H9 (cell line): ENCODE measurements around the gene QRICH2. TPM values are rescaled to one million over a fixed set of nuclear protein-coding genes. Genes with fewer than 3 reads are reported as not detected.

Source experiments
- DNase-seq: peaks from one replicate; pipeline ENCODE4 v3.0.0-alpha.2; 2017
- H2AFZ ChIP-seq: one replicate; pipeline ENCODE4 v1.6.1; 2013; ENCODE audit warnings: mild to moderate bottlenecking, low read length, control low read depth, moderate library complexity
- H2AK5ac ChIP-seq: 2 replicates; pipeline ENCODE4 v1.6.1; 2013; ENCODE audit warnings: low read length, control low read depth, mixed read lengths; ENCODE audit not compliant: insufficient read length
- H2BK120ac ChIP-seq: one replicate; pipeline ENCODE4 v1.6.1; 2013; ENCODE audit warnings: low read depth, mild to moderate bottlenecking, low read length, control low read depth, inconsistent platforms; ENCODE audit not compliant: poor library complexity, severe bottlenecking
- H2BK12ac ChIP-seq: 2 replicates; pipeline ENCODE4 v1.6.1; 2013; ENCODE audit warnings: low read length, control low read depth, mixed read lengths, low read depth; ENCODE audit not compliant: insufficient read length
- H2BK15ac ChIP-seq: 2 replicates; pipeline ENCODE4 v1.6.1; 2013; ENCODE audit warnings: low read depth, low read length, control low read depth
- H2BK20ac ChIP-seq: one replicate; pipeline ENCODE4 v1.6.1; 2013; ENCODE audit warnings: low read depth, mild to moderate bottlenecking, low read length, control low read depth, inconsistent platforms; ENCODE audit not compliant: poor library complexity, severe bottlenecking
- H2BK5ac ChIP-seq: 2 replicates; pipeline ENCODE4 v1.6.1; 2013; ENCODE audit warnings: low read length, control low read depth, mixed read lengths; ENCODE audit not compliant: insufficient read length
- H3K14ac ChIP-seq: 2 replicates; pipeline ENCODE4 v1.6.1; 2013; ENCODE audit warnings: low read length, control low read depth; ENCODE audit not compliant: insufficient read depth
- H3K18ac ChIP-seq: 2 replicates; pipeline ENCODE4 v1.6.1; 2013; ENCODE audit warnings: low read depth, mild to moderate bottlenecking, mixed read lengths, low read length, control low read depth; ENCODE audit not compliant: insufficient read length
- H3K23ac ChIP-seq: 2 replicates; pipeline ENCODE4 v1.6.1; 2013; ENCODE audit warnings: low read length, control low read depth, mixed read lengths, low read depth; ENCODE audit not compliant: insufficient read length
- H3K23me2 ChIP-seq: 2 replicates; pipeline ENCODE4 v1.6.1; 2013; ENCODE audit warnings: low read depth, mild to moderate bottlenecking, mixed read lengths, low read length, control low read depth; ENCODE audit not compliant: insufficient read length, poor library complexity, severe bottlenecking
- H3K27ac ChIP-seq: 2 replicates; pipeline ENCODE4 v1.5.1; 2013; ENCODE audit warnings: low read length, control low read depth, mixed read lengths, low read depth; ENCODE audit not compliant: insufficient read length
- H3K27me3 ChIP-seq: 2 replicates; pipeline ENCODE4 v1.6.1; 2013; ENCODE audit warnings: low read length, control low read depth, inconsistent platforms; ENCODE audit not compliant: insufficient read depth
- H3K4ac ChIP-seq: 2 replicates; pipeline ENCODE4 v1.6.1; 2013; ENCODE audit warnings: low read depth, mild to moderate bottlenecking, control low read depth, inconsistent platforms, low read length, moderate library complexity
- H3K4me1 ChIP-seq: 2 replicates; pipeline ENCODE4 v1.6.1; 2013; ENCODE audit warnings: low read length, control low read depth, inconsistent platforms; ENCODE audit not compliant: insufficient read depth
- H3K4me2 ChIP-seq: 2 replicates; pipeline ENCODE4 v1.6.1; 2013; ENCODE audit warnings: low read length, control low read depth, mixed read lengths; ENCODE audit not compliant: insufficient read length, insufficient read depth
- H3K56ac ChIP-seq: 2 replicates; pipeline ENCODE4 v1.6.1; 2013; ENCODE audit warnings: low read depth, mild to moderate bottlenecking, mixed read lengths, low read length, control low read depth; ENCODE audit not compliant: insufficient read length
- H3K79me1 ChIP-seq: 2 replicates; pipeline ENCODE4 v1.6.1; 2013; ENCODE audit warnings: low read depth, mild to moderate bottlenecking, moderate library complexity, low read length, control low read depth, inconsistent platforms; ENCODE audit not compliant: insufficient read depth, poor library complexity, severe bottlenecking
- H3K79me2 ChIP-seq: 2 replicates; pipeline ENCODE4 v1.6.1; 2013; ENCODE audit warnings: low read length, control low read depth, inconsistent platforms; ENCODE audit not compliant: insufficient read depth
- H3K9ac ChIP-seq: 2 replicates; pipeline ENCODE4 v1.6.1; 2013; ENCODE audit warnings: low read length, control low read depth, mixed read lengths; ENCODE audit not compliant: insufficient read length; ENCODE audit errors: extremely low read depth
- H3K9me3 ChIP-seq: one replicate; pipeline ENCODE4 v1.6.1; 2013; ENCODE audit warnings: low read depth, low read length, inconsistent platforms; ENCODE audit not compliant: control insufficient read depth
- H3T11ph ChIP-seq: one replicate; pipeline ENCODE4 v1.6.1; 2013; ENCODE audit warnings: mild to moderate bottlenecking, low read length, control low read depth, inconsistent platforms
- H4K20me1 ChIP-seq: one replicate; pipeline ENCODE4 v1.6.1; 2013; ENCODE audit not compliant: control insufficient read depth, insufficient read length, insufficient read depth
- H4K5ac ChIP-seq: 2 replicates; pipeline ENCODE4 v1.6.1; 2013; ENCODE audit warnings: low read depth, mild to moderate bottlenecking, mixed read lengths, low read length, control low read depth; ENCODE audit not compliant: insufficient read length
- H4K8ac ChIP-seq: replicated peaks from 2 replicates; pipeline ENCODE4 v1.6.1; 2013; ENCODE audit warnings: low read length, control low read depth, mixed read lengths, low read depth; ENCODE audit not compliant: insufficient read length
- H4K91ac ChIP-seq: 2 replicates; pipeline ENCODE4 v1.6.1; 2013; ENCODE audit warnings: low read depth, mild to moderate bottlenecking, moderate library complexity, mixed read lengths, low read length, control low read depth; ENCODE audit not compliant: insufficient read length
- H3K27ac Mint-ChIP-seq, 3 experiments: 2 replicates in 2 of 3; 3 replicates in 1 of 3; pipeline ENCODE4 v1.8.0; 2020 to 2021; ENCODE audit warnings: mixed read lengths in 3 of 3, mild to moderate bottlenecking in 1 of 3, moderate library complexity in 1 of 3
- H3K27me3 Mint-ChIP-seq: 2 replicates; pipeline ENCODE4 v1.8.0; 2021; ENCODE audit warnings: low read depth, mild to moderate bottlenecking, moderate library complexity, mixed read lengths
- H3K36me3 Mint-ChIP-seq, 3 experiments: 2 replicates in 2 of 3; 3 replicates in 1 of 3; pipeline ENCODE4 v1.8.0; 2020 to 2021; ENCODE audit warnings: low read depth in 3 of 3, mixed read lengths in 3 of 3; ENCODE audit not compliant: insufficient read depth in 1 of 3
- H3K4me1 Mint-ChIP-seq, 2 experiments: 2 replicates each; pipeline ENCODE4 v1.8.0; 2020; ENCODE audit warnings: mixed read lengths in 2 of 2
- H3K4me3 Mint-ChIP-seq, 2 experiments: 2 replicates in 1 of 2; 3 replicates in 1 of 2; pipeline ENCODE4 v1.8.0; 2020 to 2021; ENCODE audit warnings: mild to moderate bottlenecking in 2 of 2, mixed read lengths in 2 of 2, moderate library complexity in 1 of 2
- H3K9me3 Mint-ChIP-seq, 2 experiments: 2 replicates in 1 of 2; 3 replicates in 1 of 2; pipeline ENCODE4 v1.8.0; 2020; ENCODE audit warnings: mild to moderate bottlenecking in 2 of 2, mixed read lengths in 2 of 2, moderate library complexity in 1 of 2
- WGBS: extraction: QIAGEN DNeasy Blood & Tissue Kit; methylation state at CpG from one replicate; pipeline ENCODE4 v1.1.7; 2013; ENCODE audit warnings: missing lambda C conversion rate, low lambda C conversion rate, mixed read lengths; ENCODE audit not compliant: insufficient read length; ENCODE audit errors: extremely low coverage; 5-methylcytosine and 5-hydroxymethylcytosine counted together
- total RNA-seq: library from RNA; stranded (reverse); gene quantifications from 2 replicates; pipeline ENCODE4 v1.2.1, GENCODE V29; 2021
- TF ChIP-seq, protein P1 (sequence below): fragments of 200-600 bp; sonication (generic); conservative IDR thresholded peaks from 3 replicates; pipeline ENCODE4 v1.8.0; 2021; ENCODE audit warnings: antibody characterized with exemption, mild to moderate bottlenecking

Gene QRICH2
- total RNA-seq, 1 experiment from 2014 or later = 3.2 TPM

DNA sequence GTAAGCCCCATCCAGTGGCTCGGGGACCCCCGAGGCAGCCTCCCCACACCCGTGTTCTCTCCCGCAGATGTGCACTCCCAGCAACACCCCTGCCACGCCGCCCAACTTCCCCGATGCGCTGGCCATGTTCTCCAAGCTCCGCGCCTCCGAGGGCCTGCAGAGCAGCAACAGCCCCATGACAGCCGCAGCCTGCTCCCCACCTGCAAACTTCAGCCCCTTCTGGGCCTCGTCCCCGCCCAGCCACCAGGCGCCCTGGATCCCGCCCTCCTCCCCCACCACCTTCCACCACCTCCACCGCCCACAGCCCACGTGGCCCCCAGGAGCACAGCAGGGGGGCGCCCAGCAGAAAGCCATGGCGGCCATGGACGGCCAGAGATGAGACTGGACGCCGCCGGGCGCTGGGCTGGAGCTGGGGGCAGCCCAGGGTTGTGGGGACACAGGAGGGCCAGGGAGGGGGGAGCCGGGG lies 37.9 kb downstream of the QRICH2 start:
- no peak overlapping the region for H2BK5ac ChIP-seq
- no peak overlapping the region for H3K18ac ChIP-seq
- TF ChIP-seq, protein P1, sequence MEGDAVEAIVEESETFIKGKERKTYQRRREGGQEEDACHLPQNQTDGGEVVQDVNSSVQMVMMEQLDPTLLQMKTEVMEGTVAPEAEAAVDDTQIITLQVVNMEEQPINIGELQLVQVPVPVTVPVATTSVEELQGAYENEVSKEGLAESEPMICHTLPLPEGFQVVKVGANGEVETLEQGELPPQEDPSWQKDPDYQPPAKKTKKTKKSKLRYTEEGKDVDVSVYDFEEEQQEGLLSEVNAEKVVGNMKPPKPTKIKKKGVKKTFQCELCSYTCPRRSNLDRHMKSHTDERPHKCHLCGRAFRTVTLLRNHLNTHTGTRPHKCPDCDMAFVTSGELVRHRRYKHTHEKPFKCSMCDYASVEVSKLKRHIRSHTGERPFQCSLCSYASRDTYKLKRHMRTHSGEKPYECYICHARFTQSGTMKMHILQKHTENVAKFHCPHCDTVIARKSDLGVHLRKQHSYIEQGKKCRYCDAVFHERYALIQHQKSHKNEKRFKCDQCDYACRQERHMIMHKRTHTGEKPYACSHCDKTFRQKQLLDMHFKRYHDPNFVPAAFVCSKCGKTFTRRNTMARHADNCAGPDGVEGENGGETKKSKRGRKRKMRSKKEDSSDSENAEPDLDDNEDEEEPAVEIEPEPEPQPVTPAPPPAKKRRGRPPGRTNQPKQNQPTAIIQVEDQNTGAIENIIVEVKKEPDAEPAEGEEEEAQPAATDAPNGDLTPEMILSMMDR = no peak
- no peak for DNase-seq
- H3K4ac ChIP-seq = no peak overlapping the region
- H3K9ac ChIP-seq = no peak overlapping the region
- H3K79me1 ChIP-seq = peaks cover 7% of the 10 kb centered on the region
- H2AK5ac ChIP-seq = no peak overlapping the region
- no peak overlapping the region for H2BK120ac ChIP-seq
- Mint-ChIP-seq H3K36me3 (peaks cover 2 to 15% (median 10%) of the 10 kb centered on the region in 3 experiments; a peak in 6 of 7 replicates), H3K4me1 (peaks cover 31 to 49% of the 10 kb centered on the region in 2 experiments), H3K27me3 (no peaks in the 10 kb centered on the region), H3K9me3 (no peaks in the 10 kb centered on the region), H3K4me3 (no peak overlapping the region), H3K27ac (no peak overlapping the region)
- H4K91ac ChIP-seq = no peak overlapping the region
- H4K5ac ChIP-seq = no peak overlapping the region
- H2AFZ ChIP-seq = no peak overlapping the region
- no peak overlapping the region for H3K27ac ChIP-seq
- H4K8ac ChIP-seq = no peak overlapping the region
- H3T11ph ChIP-seq = no peak overlapping the region
- H2BK15ac ChIP-seq = no peak overlapping the region
- peaks cover 5% of the 10 kb centered on the region for H3K4me1 ChIP-seq
- H2BK20ac ChIP-seq = no peak overlapping the region
- H3K23me2 ChIP-seq = peaks cover 4% of the 10 kb centered on the region
- no peak overlapping the region for H3K56ac ChIP-seq
- no CpG with 5 or more reads among the region's 26 CpGs for WGBS
- H4K20me1 ChIP-seq = no peaks in the 10 kb centered on the region
- H3K4me2 ChIP-seq = no peak overlapping the region
- H3K23ac ChIP-seq = no peak overlapping the region
- H3K9me3 ChIP-seq = no peaks in the 10 kb centered on the region
- no peak overlapping the region for H2BK12ac ChIP-seq
- no peak overlapping the region for H3K14ac ChIP-seq
- no peaks in the 10 kb centered on the region for H3K27me3 ChIP-seq
- peaks cover 2% of the 10 kb centered on the region; the same call in 1 of the 2 replicates for H3K79me2 ChIP-seq
